H1 (cell line): ENCODE data around the gene TRIM9. TPM values are rescaled to one million over a fixed set of nuclear protein-coding genes. Genes with fewer than 3 reads are reported as not detected.

ENCODE experiments used
- CTCF ChIA-PET: fragments of 300-600 bp; sonication (Branson Sonifier 250); formaldehyde crosslinking; loops from one replicate; lab custom pipeline; 2021; ENCODE audit not compliant: partially characterized antibody; lab: Charles Lee
- POLR2A ChIA-PET: fragments of 300-600 bp; sonication (Branson Sonifier 250); formaldehyde crosslinking; loops from one replicate; lab custom pipeline; 2021; ENCODE audit warnings: inconsistent platforms; ENCODE audit not compliant: partially characterized antibody; lab: Charles Lee
- DNase-seq, 2 experiments: peaks; one replicate each; pipeline versions ENCODE4 v3.0.0 to v3.0.0-alpha.2; 2010 to 2022; ENCODE audit warnings: low spot score in 2 of 2, low read depth in 1 of 2, mixed read lengths in 1 of 2
- FAIRE-seq: peaks from 2 replicates; lab custom pipeline; 2011; peaks lifted over from hg19 to GRCh38; lab: Jason Lieb, UNC
- H2AFZ ChIP-seq: 2 replicates; pipeline ENCODE4 v1.8.1; 2012; ENCODE audit warnings: low read length, inconsistent platforms
- H2AK5ac ChIP-seq: 2 replicates; pipeline ENCODE4 v1.6.1; 2013; ENCODE audit warnings: low read depth, low read length
- H2BK120ac ChIP-seq: replicated peaks from 2 replicates; pipeline ENCODE3; 2013; ENCODE audit warnings: low read depth, low read length, inconsistent platforms
- H2BK12ac ChIP-seq: 2 replicates; pipeline ENCODE4 v1.6.1; 2013; ENCODE audit warnings: low read depth, low read length
- H2BK15ac ChIP-seq: 2 replicates; pipeline ENCODE4 v1.6.1; 2013; ENCODE audit warnings: low read length
- H2BK20ac ChIP-seq: 2 replicates; pipeline ENCODE4 v1.6.1; 2013; ENCODE audit warnings: low read length
- H2BK5ac ChIP-seq: 2 replicates; pipeline ENCODE4 v1.6.1; 2013; ENCODE audit warnings: low read depth, low read length
- H3K14ac ChIP-seq: 2 replicates; pipeline ENCODE4 v1.6.1; 2013; ENCODE audit warnings: inconsistent platforms; ENCODE audit not compliant: insufficient read length
- H3K18ac ChIP-seq: 2 replicates; pipeline ENCODE4 v1.6.1; 2013; ENCODE audit warnings: low read length; ENCODE audit errors: extremely low read depth
- H3K23ac ChIP-seq: 2 replicates; pipeline ENCODE4 v1.6.1; 2013; ENCODE audit warnings: inconsistent platforms; ENCODE audit not compliant: insufficient read length
- H3K23me2 ChIP-seq: 2 replicates; pipeline ENCODE4 v1.6.1; 2013; ENCODE audit warnings: low read depth, low read length
- H3K27ac ChIP-seq: 2 replicates; pipeline ENCODE4 v1.6.1; 2011; ENCODE audit warnings: low read depth, low read length, inconsistent platforms
- H3K27me3 ChIP-seq, 4 experiments: replicated peaks in 1 of 4; 1 replicate in 1 of 4; 2 replicates in 3 of 4; pipeline versions ENCODE4 v1.6.1 to v1.8.1; 2011 to 2013; ENCODE audit warnings: low read length in 3 of 4, mild to moderate bottlenecking in 3 of 4, inconsistent platforms in 2 of 4, mixed read lengths in 2 of 4, moderate library complexity in 1 of 4; ENCODE audit not compliant: control insufficient read depth in 3 of 4, insufficient read depth in 3 of 4; ENCODE audit errors: extremely low read depth in 1 of 4
- H3K36me3 ChIP-seq, 4 experiments: 2 replicates each; pipeline versions ENCODE4 v1.6.1 to v1.8.1; 2011 to 2013; ENCODE audit warnings: mild to moderate bottlenecking in 4 of 4, low read length in 3 of 4, moderate library complexity in 2 of 4, control low read depth in 1 of 4, inconsistent platforms in 1 of 4; ENCODE audit not compliant: insufficient read depth in 4 of 4, control insufficient read depth in 2 of 4
- H3K4ac ChIP-seq: replicated peaks from 2 replicates; pipeline ENCODE3; 2013; ENCODE audit warnings: low read length, low read depth, mixed read lengths, inconsistent platforms; ENCODE audit not compliant: insufficient read length
- H3K4me1 ChIP-seq, 4 experiments: replicated peaks in 1 of 4; 1 replicate in 1 of 4; 2 replicates in 3 of 4; pipeline versions ENCODE4 v1.6.1 to v1.8.1; 2011 to 2013; ENCODE audit warnings: low read length in 3 of 4, inconsistent platforms in 2 of 4, mixed read lengths in 1 of 4; ENCODE audit not compliant: insufficient read depth in 4 of 4, control insufficient read depth in 3 of 4
- H3K4me2 ChIP-seq, 2 experiments: 2 replicates each; pipeline versions ENCODE4 v1.6.1 to v1.8.1; 2011 to 2013; ENCODE audit warnings: low read depth in 2 of 2, low read length in 2 of 2, control low read depth in 1 of 2, inconsistent platforms in 1 of 2, mild to moderate bottlenecking in 1 of 2; ENCODE audit not compliant: insufficient read depth in 1 of 2
- H3K4me3 ChIP-seq, 4 experiments: fragments of 200-600, 300-600 bp in 1 of 4; sonication (generic), shearing (Covaris generic), sonication (Bioruptor Twin) in 1 of 4; 2 replicates each; pipeline versions ENCODE4 v1.5.1 to v1.8.1; 2011 to 2016; ENCODE audit warnings: low read length in 4 of 4, low read depth in 3 of 4, control low read depth in 2 of 4, inconsistent platforms in 2 of 4, mild to moderate bottlenecking in 2 of 4, mixed read lengths in 1 of 4, moderate library complexity in 1 of 4; ENCODE audit not compliant: insufficient read depth in 2 of 4; ENCODE audit errors: extremely low read depth in 1 of 4
- H3K56ac ChIP-seq: replicated peaks from 2 replicates; pipeline ENCODE3; 2013; ENCODE audit warnings: low read depth, mild to moderate bottlenecking, mixed read lengths, low read length, inconsistent platforms; ENCODE audit not compliant: insufficient read length
- H3K79me1 ChIP-seq: 2 replicates; pipeline ENCODE4 v1.6.1; 2013; ENCODE audit warnings: low read depth, low read length, control low read depth
- H3K79me2 ChIP-seq, 2 experiments: 2 replicates each; pipeline versions ENCODE4 v1.6.1 to v1.8.1; 2012 to 2013; ENCODE audit warnings: low read length in 2 of 2, mild to moderate bottlenecking in 2 of 2, inconsistent platforms in 1 of 2; ENCODE audit not compliant: insufficient read depth in 2 of 2, control insufficient read depth in 1 of 2
- H3K9ac ChIP-seq, 4 experiments: replicated peaks in 1 of 4; 1 replicate in 1 of 4; 2 replicates in 3 of 4; pipeline versions ENCODE4 v1.6.1 to v1.8.1; 2011 to 2013; ENCODE audit warnings: low read depth in 3 of 4, low read length in 3 of 4, control low read depth in 2 of 4, mild to moderate bottlenecking in 2 of 4, moderate library complexity in 2 of 4, inconsistent platforms in 1 of 4; ENCODE audit errors: extremely low read depth in 1 of 4
- H3K9me3 ChIP-seq, 2 experiments: 2 replicates each; pipeline versions ENCODE4 v1.6.1 to v1.8.1; 2012 to 2013; ENCODE audit warnings: mild to moderate bottlenecking in 2 of 2, moderate library complexity in 2 of 2, control low read depth in 1 of 2, inconsistent platforms in 1 of 2, low read depth in 1 of 2, low read length in 1 of 2, mixed read lengths in 1 of 2; ENCODE audit not compliant: insufficient read depth in 2 of 2
- H4K20me1 ChIP-seq, 2 experiments: replicated peaks in 1 of 2; 2 replicates each; pipeline versions ENCODE3 to v1.8.1; 2011 to 2013; ENCODE audit warnings: inconsistent platforms in 2 of 2, low read length in 2 of 2, mild to moderate bottlenecking in 1 of 2; ENCODE audit not compliant: insufficient read depth in 2 of 2, control insufficient read depth in 1 of 2
- H4K5ac ChIP-seq: 2 replicates; pipeline ENCODE4 v1.6.1; 2013; ENCODE audit warnings: low read length, low read depth, mixed read lengths, inconsistent platforms; ENCODE audit not compliant: insufficient read length
- H4K8ac ChIP-seq: 2 replicates; pipeline ENCODE4 v1.8.0; 2013; ENCODE audit warnings: mild to moderate bottlenecking, moderate library complexity, low read length, inconsistent platforms; ENCODE audit not compliant: insufficient read depth; ENCODE audit errors: extremely low read depth
- H4K91ac ChIP-seq: replicated peaks from 2 replicates; pipeline ENCODE3; 2013; ENCODE audit warnings: low read length, mixed read lengths, inconsistent platforms; ENCODE audit not compliant: insufficient read length
- ATF3 ChIP-seq: IDR thresholded peaks from 2 replicates; pipeline ENCODE4 v1.6.1; 2011; ENCODE audit warnings: low read depth, mild to moderate bottlenecking, low read length; ENCODE audit not compliant: insufficient read depth
- CBX8 ChIP-seq: fragments of 300-800, 300-1000 bp; sonication (generic); IDR thresholded peaks from 2 replicates; pipeline ENCODE4 v1.7.1; 2016; ENCODE audit warnings: low read depth, low read length, borderline replicate concordance
- E2F6 ChIP-seq: IDR thresholded peaks from 2 replicates; pipeline ENCODE4 v1.6.1; 2012; ENCODE audit warnings: inconsistent platforms
- NRF1 ChIP-seq: IDR thresholded peaks from 2 replicates; pipeline ENCODE4 v1.6.1; 2011; ENCODE audit warnings: mild to moderate bottlenecking, low read depth, low read length, improper control_type of control experiment
- POLR2A ChIP-seq, 2 experiments: IDR thresholded peaks; 1 replicate in 1 of 2; 2 replicates in 1 of 2; pipeline ENCODE4 v1.6.1; 2011; ENCODE audit warnings: low read depth in 2 of 2, low read length in 2 of 2, mild to moderate bottlenecking in 2 of 2; ENCODE audit errors: control extremely low read depth in 1 of 2
- POLR2AphosphoS5 ChIP-seq: IDR thresholded peaks from 2 replicates; pipeline ENCODE4 v1.6.1; 2011; ENCODE audit warnings: low read depth, low read length
- RAD21 ChIP-seq, 2 experiments: IDR thresholded peaks in 1 of 2; conservative IDR thresholded peaks in 1 of 2; 2 replicates each; pipeline ENCODE4 v1.6.1; 2011; ENCODE audit warnings: low read depth in 2 of 2, low read length in 2 of 2, improper control_type of control experiment in 1 of 2, inconsistent platforms in 1 of 2, mild to moderate bottlenecking in 1 of 2, moderate library complexity in 1 of 2
- SIN3A ChIP-seq, 2 experiments: IDR thresholded peaks in 1 of 2; conservative IDR thresholded peaks in 1 of 2; 2 replicates each; pipeline ENCODE4 v1.6.1; 2011 to 2012; ENCODE audit warnings: low read length in 2 of 2, improper control_type of control experiment in 1 of 2, low read depth in 1 of 2, mild to moderate bottlenecking in 1 of 2
- SIX5 ChIP-seq: IDR thresholded peaks from 2 replicates; pipeline ENCODE4 v1.6.1; 2011; ENCODE audit warnings: mild to moderate bottlenecking, low read depth, low read length
- SP1 ChIP-seq: IDR thresholded peaks from 2 replicates; pipeline ENCODE4 v1.6.1; 2011; ENCODE audit warnings: low read depth, low read length
- TCF12 ChIP-seq: IDR thresholded peaks from 2 replicates; pipeline ENCODE4 v1.6.1; 2011; ENCODE audit warnings: low read depth, mild to moderate bottlenecking, low read length
- USF2 ChIP-seq: IDR thresholded peaks from 2 replicates; pipeline ENCODE4 v1.6.1; 2011; ENCODE audit warnings: low read length, improper control_type of control experiment
- WGBS, 2 experiments: shearing (Covaris generic) in 1 of 2; methylation state at CpG; one replicate each; pipeline versions ENCODE4 v1.1.6 to v1.1.7; 2013 to 2015; ENCODE audit warnings: low lambda C conversion rate in 2 of 2, mixed read lengths in 2 of 2, inconsistent platforms in 1 of 2, low coverage in 1 of 2, missing lambda C conversion rate in 1 of 2; ENCODE audit not compliant: insufficient replicate concordance in 2 of 2, insufficient coverage in 1 of 2, insufficient read length in 1 of 2; ENCODE audit errors: extremely low coverage in 1 of 2, missing lambda C conversion rate in 1 of 2; 5-methylcytosine and 5-hydroxymethylcytosine counted together
- polyA plus RNA-seq, 7 experiments: library from polyadenylated mRNA; depleted of rRNA in 3 of 7; stranded (reverse) in 5 of 7; unstranded in 2 of 7; fragments of >200 nt in 5 of 7; fragments of 200-250 nt in 2 of 7; gene quantifications; 1 replicate in 5 of 7; 2 replicates in 1 of 7; 4 replicates in 1 of 7; pipeline versions ENCODE4 v1.2.1 to v1.2.3, GENCODE V29; 2011 to 2013; ENCODE audit warnings: missing spikeins in 2 of 7, mixed read lengths in 2 of 7
- total RNA-seq: library from RNA; stranded (reverse); fragmentation: NEBNext Ultra II Directional; extraction: Animal tissue kit (Norgen Biotek cat#: 25700); gene quantifications from 2 replicates; pipeline ENCODE4 v1.2.1, GENCODE V29; 2021

Gene TRIM9
- total and polyA plus RNA-seq, 2 of the 8 experiments (the other 6 are each of a cell fraction or from before 2014, with no cell fraction given) = 2.7 to 5.4 TPM

- H2BK15ac ChIP-seq = no peak overlapping the region
- no peaks in the 10 kb centered on the region for H4K20me1 ChIP-seq
- H3K79me1 ChIP-seq = no peaks in the 10 kb centered on the region
- no peak overlapping the region for H3K4me2 ChIP-seq
- no peaks in the 10 kb centered on the region for H3K79me2 ChIP-seq
- H4K8ac ChIP-seq = no peak overlapping the region
- no peak overlapping the region for H3K14ac ChIP-seq
- no peak overlapping the region for H4K91ac ChIP-seq
- H2AFZ ChIP-seq = no peak overlapping the region
- WGBS, 2 experiments = 63% methylated on average over 4 of the region's 4 CpGs; no CpG with 5 or more reads in 1 of the 2 experiments
- POLR2A ChIA-PET = no interaction called here
- no peaks in the 10 kb centered on the region for H3K4me1 ChIP-seq
- FAIRE-seq (no peak), DNase-seq (no peak)
- no peak overlapping the region for H3K27ac ChIP-seq
- H3K36me3 ChIP-seq = no peaks in the 10 kb centered on the region
- H3K9ac ChIP-seq = no peak overlapping the region
- no peak overlapping the region for H2BK20ac ChIP-seq
- no peaks in the 10 kb centered on the region for H3K27me3 ChIP-seq
- no peaks in the 10 kb centered on the region for H3K23me2 ChIP-seq
- H3K56ac ChIP-seq = no peak overlapping the region
- H3K4me3 ChIP-seq = no peak overlapping the region
- H3K18ac ChIP-seq = no peak overlapping the region
- no peak overlapping the region for H2BK5ac ChIP-seq
- no peaks in the 10 kb centered on the region for H3K9me3 ChIP-seq
- no peak overlapping the region for H2BK12ac ChIP-seq
- H3K4ac ChIP-seq = no peak overlapping the region
- no peak overlapping the region for H2AK5ac ChIP-seq
- H3K23ac ChIP-seq = no peak overlapping the region
- CTCF ChIA-PET = interaction anchor here (0.6 kb wide), 1 partner anchor 1300 kb away, joined by 3 read pairs; no protein-coding TSS in a partner anchor
- no peak overlapping the region for H2BK120ac ChIP-seq
- no peak overlapping the region for H4K5ac ChIP-seq
- TF ChIP-seq SIN3A (conservative IDR thresholded peaks at IDR 0.05 in 1 of 2, IDR thresholded peaks at IDR 0.05 in 1 of 2; ENCODE audit: low read depth in 1 of 2, low read length in 2 of 2) (no peak), NRF1 (no peak), POLR2A (IDR thresholded peaks at IDR 0.05; ENCODE audit: control extremely low read depth in 1 of 2, low read depth in 2 of 2, low read length in 2 of 2) (no peak), TCF12 (no peak), USF2 (no peak), SIX5 (no peak), POLR2AphosphoS5 (no peak), ATF3 (no peak), E2F6 (no peak), CBX8 (no peak), SP1 (no peak), RAD21 (IDR thresholded peaks at IDR 0.05 in 1 of 2, conservative IDR thresholded peaks at IDR 0.05 in 1 of 2; ENCODE audit: low read depth in 2 of 2, low read length in 2 of 2) (no peak)
Observed at GRCh38 chr14:51028361-51028760, 66.5 kb downstream of the TRIM9 start.
